ENCODE data around the gene LZTS3.

GRCh38 chr20:3146732-3147341, 26.5 kb downstream of the LZTS3 start:
- TF ChIP-seq CTCF (IDR thresholded peaks at IDR 0.05) (no peak), POLR2A (IDR thresholded peaks at IDR 0.05) (no peak), POLR2AphosphoS5 (IDR thresholded peaks at IDR 0.05) (no peak), EP300 (IDR thresholded peaks at IDR 0.05) (no peak)
